Hippocampal formation (tissue), 2 donors: ENCODE data around the gene IL17F.
"Not testable (repeated sequence)": the region's sequence is repeated elsewhere in the genome, so short reads cannot be mapped to it uniquely, and the experiment has no call there.

Experiments
- DNase-seq, 2 donors: peaks; one replicate each; lab custom pipeline; 2025; lab: John Stamatoyannopoulos, UW

The IL17F gene

GRCh38 chr6:52245425-52245824 is 1.1 kb upstream of the IL17F start:
- DNase-seq: no peak

DNA sequence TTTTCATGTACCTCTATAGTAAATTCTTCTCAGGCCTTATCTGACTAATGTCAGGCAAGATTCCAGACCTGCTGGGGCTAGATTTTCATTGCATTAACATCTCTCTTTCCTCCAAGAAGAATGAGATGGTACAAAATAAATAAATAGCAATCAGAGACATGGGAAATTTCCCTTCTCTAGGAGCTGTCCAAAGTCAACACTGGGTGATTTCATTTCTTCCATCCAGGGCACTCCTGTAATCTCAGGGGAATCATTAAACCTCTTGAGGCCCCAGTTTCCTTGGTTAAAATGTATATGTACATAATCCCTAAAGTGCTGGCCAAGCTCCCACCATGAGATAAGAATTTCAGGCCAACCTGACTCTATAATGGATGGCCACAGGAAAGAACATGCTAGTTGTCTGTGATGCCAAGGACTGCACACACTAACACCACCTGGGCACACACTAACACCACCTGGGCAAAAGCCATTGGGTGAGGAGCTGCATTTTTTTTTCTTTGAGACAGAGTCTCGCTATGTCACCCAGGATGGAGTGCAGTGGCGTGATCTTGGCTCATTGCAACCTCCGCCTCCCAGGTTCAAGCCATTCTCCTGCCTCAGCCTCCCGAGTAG is 912 bp downstream of the IL17F start:
- DNase-seq: no peak

DNA sequence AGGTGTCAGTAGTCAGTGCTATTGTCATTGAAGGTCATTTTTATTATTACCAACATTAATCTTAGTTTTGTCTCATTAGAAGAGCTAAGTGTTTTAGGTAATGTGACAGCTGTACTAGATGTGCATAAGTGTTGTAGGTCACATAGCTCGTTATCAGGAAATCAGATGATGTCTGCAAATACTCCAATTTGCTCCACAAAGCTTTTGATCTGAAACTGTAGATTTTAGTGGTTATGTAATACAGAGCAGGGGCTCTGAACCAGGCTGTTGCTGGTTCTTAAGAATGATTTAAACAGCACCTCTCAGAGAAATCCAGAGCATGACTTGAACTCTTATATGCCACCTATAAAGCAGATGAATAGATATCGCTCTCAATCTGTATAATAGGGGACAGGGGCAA is 2.5 kb downstream of the IL17F start:
- DNase-seq: no peak

DNA sequence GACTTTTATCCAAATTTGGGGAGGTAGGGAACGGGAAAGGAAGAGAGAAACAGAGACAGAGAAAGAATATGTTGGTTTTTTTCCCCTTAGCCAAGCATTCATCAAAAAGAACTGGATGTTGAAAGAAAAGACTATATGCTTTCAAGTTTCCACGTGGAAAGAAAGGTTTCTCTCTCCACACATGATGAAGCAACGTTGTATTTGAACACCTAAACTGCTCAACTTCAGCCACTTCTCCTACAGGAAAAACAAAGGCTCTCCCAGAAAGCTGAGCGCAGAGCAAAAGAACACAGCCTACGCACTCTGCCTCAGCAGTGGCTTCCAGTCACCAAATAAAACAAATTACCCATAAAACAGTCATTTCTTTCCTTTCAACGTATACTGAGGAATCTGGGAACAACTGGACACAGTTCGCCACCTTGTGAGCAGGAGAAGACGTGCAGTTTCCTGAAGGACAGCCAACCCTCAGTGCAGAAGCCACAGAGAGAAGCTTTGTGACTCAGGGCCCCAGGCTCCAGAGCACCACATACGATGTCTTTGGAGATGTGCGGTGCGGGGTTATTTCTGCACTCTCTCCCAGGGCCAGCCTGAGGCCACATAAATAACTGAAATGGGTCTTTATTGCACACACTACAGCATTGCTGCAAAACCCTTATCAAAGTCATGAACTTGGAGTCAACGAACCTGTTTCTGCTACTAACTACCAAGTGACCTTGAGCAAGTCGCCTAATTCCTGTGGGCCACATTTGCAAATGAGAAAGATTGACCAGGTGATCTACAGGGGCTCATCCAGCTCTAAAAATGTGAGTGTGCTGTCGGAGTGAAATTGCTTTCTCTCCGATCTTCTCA is 10.1 kb downstream of the IL17F start:
- DNase-seq: no peak

DNA sequence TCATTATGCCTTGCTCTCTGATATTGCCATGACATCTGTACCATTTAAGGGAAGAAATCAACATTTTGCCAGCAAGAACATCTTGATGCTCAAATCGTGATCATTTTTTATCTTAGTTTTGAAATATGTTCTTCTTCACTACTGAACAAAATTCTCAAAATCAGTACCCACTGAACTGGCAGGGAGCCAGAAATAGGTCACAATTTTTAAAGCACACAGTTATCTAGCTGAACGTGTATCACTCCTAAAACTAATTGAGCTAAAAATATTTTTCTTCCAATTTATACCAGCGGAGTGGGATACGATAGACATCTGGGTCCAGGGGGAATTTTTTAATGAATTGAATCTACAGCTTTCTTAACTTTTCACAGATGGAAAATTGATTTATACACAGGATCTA is 11.3 kb downstream of the IL17F start:
- no peak for DNase-seq

DNA sequence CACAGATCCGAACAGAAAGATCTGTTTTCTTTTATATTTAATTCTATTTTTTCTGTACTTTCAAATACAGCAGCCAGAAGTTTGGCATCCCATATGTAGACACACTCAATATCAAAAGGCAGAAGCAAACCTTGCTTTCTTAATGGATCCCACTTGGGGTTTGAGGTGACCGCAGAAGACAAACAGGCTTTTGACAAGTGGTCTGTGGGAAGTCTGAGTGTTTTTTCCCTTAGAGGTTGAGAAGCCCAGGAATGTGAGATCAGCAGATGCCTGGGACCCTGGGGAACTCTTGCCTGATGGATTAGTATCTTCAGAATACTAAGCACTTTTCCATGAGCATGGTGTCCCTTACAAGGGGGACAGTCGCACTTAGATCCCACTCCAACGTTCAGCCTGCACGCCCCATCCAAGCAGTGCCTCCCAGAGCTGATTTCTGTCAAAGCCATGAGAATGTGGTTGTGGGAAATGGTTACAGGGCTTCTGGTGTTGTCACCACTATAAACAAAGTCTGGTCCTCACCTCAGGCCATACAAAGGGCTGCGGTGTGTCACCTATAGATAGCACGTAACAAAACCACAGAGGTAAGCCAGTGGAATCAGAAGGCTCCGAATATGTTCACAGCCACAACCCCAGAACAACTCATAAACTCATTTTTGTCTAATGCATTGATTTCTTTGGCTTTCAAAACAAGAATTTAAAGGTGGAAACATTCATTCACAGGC is 12.7 kb downstream of the IL17F start:
- DNase-seq: no peak

DNA sequence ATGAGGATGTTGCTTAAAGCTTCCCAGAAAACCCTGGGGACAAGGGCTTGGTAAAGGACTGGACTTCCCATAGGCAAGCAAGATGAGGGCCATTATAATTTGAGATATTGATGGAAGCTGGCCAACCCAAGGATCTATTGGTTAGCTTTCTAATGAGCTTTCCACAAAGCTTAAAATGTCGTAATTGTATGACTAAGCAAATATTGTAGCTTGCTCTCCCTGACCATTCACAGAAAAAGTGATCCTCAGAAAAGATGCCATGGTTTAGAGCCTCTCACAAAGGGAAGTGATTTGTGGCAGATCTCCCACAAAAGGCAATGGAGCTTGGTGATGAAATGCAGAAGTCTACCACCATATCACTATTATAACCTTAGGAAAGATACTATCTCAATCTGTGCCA is 13.6 kb downstream of the IL17F start:
- DNase-seq: no peak

- no peak for DNase-seq
Observed at GRCh38 chr6:52227495-52227894, 16.8 kb downstream of the IL17F start.

DNA sequence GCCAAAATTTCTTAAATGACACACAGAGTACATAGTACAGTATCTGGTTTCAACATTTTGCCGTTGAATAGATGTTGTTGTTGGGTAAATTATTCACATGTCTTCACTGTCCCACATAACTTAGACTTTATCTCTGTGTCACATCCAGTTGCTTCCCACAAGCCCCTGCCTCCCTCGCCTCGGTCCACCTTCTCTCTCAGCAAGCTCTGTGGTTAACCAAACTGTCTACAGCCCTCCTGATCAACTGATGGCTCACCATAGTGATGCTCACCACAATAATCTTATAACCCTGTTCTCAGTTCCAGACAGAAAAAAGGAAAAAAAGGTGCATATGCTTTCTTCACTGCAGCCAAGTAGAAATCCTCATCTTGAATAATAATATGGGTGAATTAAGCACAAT is 23.0 kb downstream of the IL17F start:
- DNase-seq: no peak

GRCh38 chr6:52217761-52218160 is 26.5 kb downstream of the IL17F start:
- no peak for DNase-seq

DNA sequence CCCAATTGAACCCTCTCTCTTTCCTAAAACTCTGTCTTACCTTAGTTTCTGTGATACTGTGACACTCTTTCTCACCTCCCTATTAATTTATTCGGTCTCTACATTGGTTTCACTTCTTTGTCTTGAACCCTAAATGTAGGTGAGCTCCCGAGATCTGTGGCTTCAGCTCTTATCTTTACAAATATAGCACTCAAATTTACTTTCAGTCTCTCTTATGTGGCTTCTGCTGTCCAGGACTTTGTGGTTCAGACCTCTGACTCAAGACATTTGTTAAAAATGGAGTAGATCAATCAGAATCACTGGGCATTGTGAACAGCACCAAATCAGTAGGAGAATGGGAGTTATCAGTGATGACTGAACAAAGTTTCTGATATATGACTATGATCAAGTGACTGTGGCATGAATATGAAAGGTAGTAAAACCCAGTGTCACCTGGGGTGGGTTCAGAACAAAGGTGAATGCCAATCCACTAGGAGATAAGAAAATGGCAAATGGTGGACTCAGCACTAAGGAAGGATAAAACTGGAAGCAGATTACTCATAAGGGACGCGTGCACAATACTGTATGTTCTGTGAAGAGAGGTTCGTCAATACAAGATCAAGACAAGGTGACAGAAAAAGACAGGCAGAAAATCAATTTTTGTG is 27.2 kb downstream of the IL17F start:
- no peak for DNase-seq

- DNase-seq: no peak
Observed at GRCh38 chr6:52215787-52216186, 28.5 kb downstream of the IL17F start.

DNA sequence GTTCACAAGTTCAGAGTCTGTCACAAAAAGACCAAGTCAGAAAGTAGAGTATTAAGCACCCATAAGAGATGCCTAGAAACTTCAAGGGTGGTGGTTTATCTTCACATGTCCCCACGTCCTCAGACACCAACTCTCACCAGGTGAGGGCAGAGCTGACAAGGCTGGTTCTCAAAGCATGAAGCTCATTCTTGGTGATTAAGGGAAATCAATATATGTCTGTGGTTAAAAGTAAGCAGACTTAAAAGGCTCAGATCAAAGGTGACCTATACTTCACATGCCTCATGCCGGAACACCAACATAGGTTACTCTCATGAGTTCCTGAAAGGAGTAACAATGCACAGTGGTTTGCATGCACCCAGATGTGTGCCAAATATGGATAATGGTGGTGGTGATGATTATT is 31.2 kb downstream of the IL17F start:
- DNase-seq: no peak

DNA sequence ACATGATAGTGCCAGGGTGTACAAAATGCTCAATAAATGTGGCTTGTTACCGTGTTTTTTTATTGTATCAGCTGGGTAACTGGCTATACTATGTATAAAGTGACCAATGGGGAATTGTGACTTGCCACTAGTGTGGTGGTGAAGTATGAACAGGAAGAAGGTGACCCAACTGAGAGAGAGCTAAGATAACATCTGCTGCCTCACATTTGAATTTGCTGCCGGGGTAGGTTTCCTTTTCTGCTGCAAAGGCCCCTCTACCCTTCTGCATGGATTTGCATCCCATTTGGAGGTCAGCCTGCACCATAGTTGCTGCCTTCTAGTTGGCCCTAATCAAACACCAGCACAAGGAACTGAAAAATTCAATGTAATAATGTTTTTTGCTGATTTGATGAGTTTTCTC is 34.1 kb downstream of the IL17F start:
- DNase-seq: no peak

GRCh38 chr6:52209770-52210169 is 34.5 kb downstream of the IL17F start:
- DNase-seq: no peak

- DNase-seq: no peak
Observed at GRCh38 chr6:52208612-52209011, 35.7 kb downstream of the IL17F start.

DNA sequence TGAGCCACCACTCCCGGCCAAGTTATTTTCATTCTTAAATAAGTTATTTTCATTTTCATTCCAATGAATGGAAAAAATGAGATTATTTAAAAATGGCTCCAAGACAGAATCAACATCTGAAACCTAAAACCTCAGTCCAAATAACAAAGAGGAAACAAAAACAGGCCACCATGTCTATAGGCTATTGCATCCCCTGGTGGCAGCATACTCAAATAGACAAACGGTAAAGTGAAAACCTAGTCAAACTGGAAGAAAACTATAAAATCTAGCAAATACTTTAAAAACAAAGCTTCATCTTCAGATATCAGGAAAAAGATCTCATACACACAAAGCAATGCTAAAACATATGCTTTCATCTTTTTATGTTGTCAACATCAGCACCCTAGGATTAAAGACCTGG is 37.2 kb downstream of the IL17F start:
- DNase-seq: no peak

GRCh38 chr6:52201493-52201892 is 42.8 kb downstream of the IL17F start:
- no peak for DNase-seq

DNA sequence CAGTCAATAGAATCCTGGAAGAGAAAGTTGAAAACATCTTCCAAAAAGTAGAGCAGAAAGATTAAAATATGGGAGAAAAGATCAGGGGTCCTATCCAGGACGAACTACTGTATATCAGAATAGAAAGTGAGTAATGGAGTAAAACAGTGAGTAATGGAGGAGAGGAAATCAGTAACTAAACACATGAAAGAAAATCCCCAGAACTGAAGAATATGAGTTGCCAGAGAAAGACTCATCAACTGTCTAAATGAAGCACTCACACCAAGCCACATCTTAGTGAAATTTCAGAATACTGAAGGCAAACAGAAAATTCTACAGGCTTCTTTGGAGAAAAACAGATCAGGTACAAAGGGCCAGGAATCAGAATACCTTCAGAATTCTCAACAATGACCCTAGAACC is 43.3 kb downstream of the IL17F start:
- no peak for DNase-seq

DNA sequence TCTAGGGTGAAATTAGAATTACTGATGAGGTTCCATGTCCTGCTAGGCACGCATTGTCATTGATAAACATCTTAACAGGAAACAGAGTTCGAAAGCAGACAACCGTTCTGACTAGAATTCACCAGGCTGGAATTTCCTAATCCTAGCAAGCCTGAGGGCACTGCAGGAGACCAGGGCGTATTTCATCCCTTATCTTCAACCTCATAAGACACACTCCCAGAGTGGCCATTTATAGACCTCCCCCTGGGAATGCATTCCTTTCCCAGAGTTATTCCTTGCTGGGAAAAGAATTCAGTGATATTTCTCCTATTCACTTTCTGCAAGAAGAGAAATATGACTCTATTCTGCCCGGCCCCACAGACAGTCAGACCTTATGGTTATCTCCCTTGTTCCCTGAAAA is 44.2 kb downstream of the IL17F start:
- DNase-seq: not testable (repeated sequence)

DNA sequence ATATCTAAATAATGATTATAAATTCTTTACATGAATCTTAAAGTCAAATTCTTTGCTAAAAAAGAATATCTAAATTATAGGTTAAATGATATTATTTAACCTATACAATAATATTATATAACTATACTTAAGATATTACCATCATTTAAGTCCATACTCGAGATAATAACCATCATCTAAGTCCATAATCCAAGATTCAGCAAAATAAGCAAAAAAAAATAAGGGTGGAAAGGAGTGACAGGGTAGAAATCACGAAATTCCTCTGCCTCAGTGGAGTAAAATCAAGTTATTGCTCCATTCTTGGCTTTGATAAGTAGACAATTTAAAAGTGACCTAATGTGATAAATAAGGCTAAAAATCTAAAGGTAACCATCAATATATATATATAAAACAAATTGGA is 48.4 kb downstream of the IL17F start:
- no peak for DNase-seq

- no peak for DNase-seq
Observed at GRCh38 chr6:52191824-52192223, 52.5 kb downstream of the IL17F start.

DNA sequence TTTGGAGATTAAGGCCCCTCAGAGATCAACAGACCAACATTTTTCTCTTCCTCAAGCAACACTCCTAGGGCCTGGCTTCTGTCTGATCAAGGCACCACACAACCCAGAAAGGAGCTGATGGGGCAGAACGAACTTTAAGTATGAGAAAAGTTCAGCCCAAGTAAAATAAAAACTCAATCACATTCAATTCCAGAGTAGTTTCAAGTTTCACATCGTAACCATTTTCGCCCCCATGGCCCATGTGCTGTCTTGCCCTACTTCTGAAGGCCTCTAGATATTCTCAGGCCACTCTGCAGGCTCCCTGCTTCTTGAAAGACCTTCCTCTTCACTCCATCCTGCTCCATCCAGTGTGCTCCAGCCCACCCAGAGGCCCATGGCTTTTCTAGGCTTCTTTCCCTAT is 53.9 kb downstream of the IL17F start:
- DNase-seq: no peak
